Thyroid gland (tissue), 4 donors: Measurements from ENCODE around the gene EML5.

Experiments
- POLR2A ChIP-seq, 2 donors: fragments of 450-650 bp; IDR thresholded peaks; one replicate each; pipeline ENCODE4 v1.6.1; 2017; ENCODE audit warnings: antibody characterized with exemption in 2 of 2, mild to moderate bottlenecking in 2 of 2, moderate library complexity in 1 of 2
- TF ChIP-seq, protein P1 (sequence below), 6 experiments: fragments of 200-600 bp in 3 of 6; fragments of 450-650 bp in 3 of 6; sonication (generic) in 3 of 6; IDR thresholded peaks; one replicate each; pipeline ENCODE4 v1.5.1; 2016 to 2019; ENCODE audit warnings: antibody characterized with exemption in 6 of 6, mild to moderate bottlenecking in 2 of 6, inconsistent platforms in 1 of 6, moderate library complexity in 1 of 6

DNA sequence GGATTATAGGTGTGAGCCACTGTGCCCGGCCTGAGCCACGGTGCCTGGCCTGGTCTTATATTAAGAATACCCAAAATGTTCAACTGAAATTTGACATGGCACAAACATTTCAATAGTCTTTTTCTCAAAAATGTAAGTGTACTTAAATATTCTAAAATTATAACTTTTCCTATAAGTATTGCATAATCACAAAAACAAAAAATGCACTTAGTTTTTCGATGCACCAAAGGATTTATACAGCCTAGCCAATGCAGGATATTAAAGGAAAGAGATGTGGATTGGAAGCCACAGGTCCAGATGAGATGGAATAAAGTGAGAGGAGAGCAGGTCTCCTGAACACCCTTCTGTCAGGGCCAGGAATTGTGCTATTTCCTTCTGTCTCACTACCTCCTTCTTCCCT lies 167.1 kb downstream of the EML5 start:
- TF ChIP-seq POLR2A (IDR thresholded peaks at IDR 0.05), result no peak
- TF ChIP-seq, protein P1, sequence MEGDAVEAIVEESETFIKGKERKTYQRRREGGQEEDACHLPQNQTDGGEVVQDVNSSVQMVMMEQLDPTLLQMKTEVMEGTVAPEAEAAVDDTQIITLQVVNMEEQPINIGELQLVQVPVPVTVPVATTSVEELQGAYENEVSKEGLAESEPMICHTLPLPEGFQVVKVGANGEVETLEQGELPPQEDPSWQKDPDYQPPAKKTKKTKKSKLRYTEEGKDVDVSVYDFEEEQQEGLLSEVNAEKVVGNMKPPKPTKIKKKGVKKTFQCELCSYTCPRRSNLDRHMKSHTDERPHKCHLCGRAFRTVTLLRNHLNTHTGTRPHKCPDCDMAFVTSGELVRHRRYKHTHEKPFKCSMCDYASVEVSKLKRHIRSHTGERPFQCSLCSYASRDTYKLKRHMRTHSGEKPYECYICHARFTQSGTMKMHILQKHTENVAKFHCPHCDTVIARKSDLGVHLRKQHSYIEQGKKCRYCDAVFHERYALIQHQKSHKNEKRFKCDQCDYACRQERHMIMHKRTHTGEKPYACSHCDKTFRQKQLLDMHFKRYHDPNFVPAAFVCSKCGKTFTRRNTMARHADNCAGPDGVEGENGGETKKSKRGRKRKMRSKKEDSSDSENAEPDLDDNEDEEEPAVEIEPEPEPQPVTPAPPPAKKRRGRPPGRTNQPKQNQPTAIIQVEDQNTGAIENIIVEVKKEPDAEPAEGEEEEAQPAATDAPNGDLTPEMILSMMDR (IDR thresholded peaks at IDR 0.05), result no peak
